Measurements from ENCODE around the gene BHMT.

DNA sequence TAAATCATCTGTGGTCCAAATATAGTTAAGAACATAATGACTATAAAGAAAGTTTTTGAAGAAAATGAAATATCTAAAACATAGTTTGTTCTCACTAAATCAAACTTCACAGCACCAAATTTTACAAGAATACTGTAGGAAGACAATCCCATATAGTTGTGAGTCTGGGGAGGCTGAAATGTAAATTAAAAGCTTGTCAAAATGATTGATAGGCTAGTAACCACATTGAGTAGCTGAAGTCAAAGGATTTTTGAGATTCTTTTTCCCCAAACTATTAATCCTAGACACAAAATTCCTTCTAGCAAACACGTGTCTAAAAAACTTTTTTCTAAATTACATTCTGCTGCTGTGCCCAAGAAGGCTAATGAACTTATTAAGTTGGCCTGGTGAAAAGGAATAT is 13.0 kb downstream of the BHMT start:
- no peak for TF ChIP-seq EZH2phosphoT487 (IDR thresholded peaks at IDR 0.05; ENCODE audit: borderline replicate concordance, low read depth, low read length)
- no peak for TF ChIP-seq CTCF (conservative IDR thresholded peaks at IDR 0.05; ENCODE audit: low read length)
